ENCODE data around the gene ZNF516. TPM values are rescaled to one million over a fixed set of nuclear protein-coding genes. Genes with fewer than 3 reads are reported as not detected.
A peak's percentile ranks its signal among the peaks of the same experiment; 100 is the strongest.

Gene ZNF516
- total and polyA plus RNA-seq, 10 of the 15 experiments (the other 5 are each of a cell fraction or from before 2014, with no cell fraction given), result 2.0 to 32.0 (median 8.3) TPM

GRCh38 chr18:76498064-76498463 is 3.0 kb upstream of the ZNF516 start:
- SMC1A ChIA-PET (ENCODE audit: uncharacterized antibody, unreplicated experiment), result interaction anchor here (1.0 to 2.2 kb wide), 2 partner anchors 10 to 25 kb away, joined by 3 to 9 read pairs; no protein-coding TSS in a partner anchor
- H2AFZ ChIP-seq (ENCODE audit: control insufficient read depth, low read depth, low read length), result no peak overlapping the region
- H3K9me3 ChIP-seq (replicated peaks; ENCODE audit: control insufficient read depth, insufficient read depth, low read length), result no peaks in the 10 kb centered on the region
- WGBS (ENCODE audit: insufficient coverage, insufficient replicate concordance, low lambda C conversion rate, missing lambda C conversion rate), result 25% methylated on average over 6 of the region's 6 CpGs
- FAIRE-seq (no peak), ATAC-seq (no peak), DNase-seq (ENCODE audit: low read depth, low spot score) (no peak)
- BruUV-seq (replicated peaks), result no TSS peak
- RAD21 ChIA-PET (ENCODE audit: unreplicated experiment), result interaction anchor here (0.9 to 1.2 kb wide), 2 partner anchors 10 to 16 kb away, joined by 3 to 4 read pairs; no protein-coding TSS in a partner anchor
- CTCF ChIA-PET, result interaction anchor here (0.9 to 2.5 kb wide), 3 partner anchors 9 to 99 kb away, joined by 3 to 11 read pairs (median 5); no protein-coding TSS in a partner anchor
- H3K79me2 ChIP-seq (ENCODE audit: control insufficient read depth, insufficient read depth, low read length), result peaks cover 20% of the 10 kb centered on the region
- intact Hi-C loops (cut with micrococcal nuclease; ENCODE audit: unreplicated experiment), result loop anchor here (10.0 kb wide), 3 partner anchors 327 to 2003 kb away; partner anchors contain the start of genes CNDP2 and ZNF236
- H3K27me3 ChIP-seq (replicated peaks in 1 of 2; ENCODE audit: control insufficient read depth in 2 of 2, insufficient read depth in 2 of 2, low read length in 1 of 2), result no peaks in the 10 kb centered on the region
- no peaks in the 10 kb centered on the region for H3K36me3 ChIP-seq (ENCODE audit: control insufficient read depth in 2 of 2, insufficient read depth in 2 of 2, low read length in 1 of 2)
- peak overlapping the region; percentile 95; the same call in 1 of the 2 replicates for H3K27ac ChIP-seq (ENCODE audit: control insufficient read depth, insufficient read depth)
- H3K4me1 ChIP-seq (ENCODE audit: control insufficient read depth, insufficient read depth, low read length), result peaks cover 9% of the 10 kb centered on the region; the same call in 1 of the 2 replicates
- TF ChIP-seq ZNF384 (IDR thresholded peaks at IDR 0.05; ENCODE audit: borderline replicate concordance, low read depth, low read length), result peak; percentile 72
- TF ChIP-seq GATAD2B (conservative IDR thresholded peaks at IDR 0.05; ENCODE audit: low read depth), result no peak
- no peak overlapping the region for H3K9ac ChIP-seq (ENCODE audit: control insufficient read depth, insufficient read depth, low read length)
- in situ Hi-C loops (cut with MboI), result no loop called here
- H4K20me1 ChIP-seq (ENCODE audit: control insufficient read depth, insufficient read depth), result no peaks in the 10 kb centered on the region
- no peak overlapping the region for H3K4me3 ChIP-seq
- 0 out of 2 replicates have a peak overlapping the region, but pooled peaks have one; percentile 5 for H3K4me2 ChIP-seq (ENCODE audit: control insufficient read depth, insufficient read depth)
- POLR2A ChIA-PET, result interaction anchor here (0.6 kb wide), 1 partner anchor 33 kb away, joined by 3 read pairs; no protein-coding TSS in a partner anchor

- Histone ChIP-seq H3K4me2 (ENCODE audit: control insufficient read depth, insufficient read depth) (no peak overlapping the region), H3K36me3 (ENCODE audit: control insufficient read depth in 2 of 2, insufficient read depth in 2 of 2, low read length in 1 of 2) (no peaks in the 10 kb centered on the region), H4K20me1 (ENCODE audit: control insufficient read depth, insufficient read depth) (no peaks in the 10 kb centered on the region), H3K27me3 (replicated peaks in 1 of 2; ENCODE audit: control insufficient read depth in 2 of 2, insufficient read depth in 2 of 2, low read length in 1 of 2) (no peaks in the 10 kb centered on the region), H2AFZ (ENCODE audit: control insufficient read depth, low read depth, low read length) (no peak overlapping the region; the same call in 1 of the 2 replicates), H3K27ac (ENCODE audit: control insufficient read depth, insufficient read depth) (no peak overlapping the region), H3K79me2 (ENCODE audit: control insufficient read depth, insufficient read depth, low read length) (peaks cover 27% of the 10 kb centered on the region), H3K4me1 (ENCODE audit: control insufficient read depth, insufficient read depth, low read length) (peaks cover 9% of the 10 kb centered on the region; the same call in 1 of the 2 replicates), H3K9ac (ENCODE audit: control insufficient read depth, insufficient read depth, low read length) (no peak overlapping the region), H3K9me3 (replicated peaks; ENCODE audit: control insufficient read depth, insufficient read depth, low read length) (no peaks in the 10 kb centered on the region), H3K4me3 (no peak overlapping the region)
- 93% methylated on average over 6 of the region's 6 CpGs for WGBS (ENCODE audit: insufficient coverage, insufficient replicate concordance, low lambda C conversion rate, missing lambda C conversion rate)
- no peak for FAIRE-seq
- ChIA-PET RAD21 (ENCODE audit: unreplicated experiment) (interaction anchor here (1.2 kb wide), 1 partner anchor 9 kb away, joined by 4 read pairs; no protein-coding TSS in a partner anchor), SMC1A (ENCODE audit: uncharacterized antibody, unreplicated experiment) (interaction anchor here (1.1 to 2.2 kb wide), 2 partner anchors 9 to 39 kb away, joined by 5 to 9 read pairs; no protein-coding TSS in a partner anchor), POLR2A (no interaction called here), CTCF (interaction anchor here (0.7 to 2.5 kb wide), 3 partner anchors 94 to 98 kb away, joined by 3 to 11 read pairs (median 5); no protein-coding TSS in a partner anchor)
- intact Hi-C loops (cut with micrococcal nuclease; ENCODE audit: unreplicated experiment), result loop anchor here (10.0 kb wide), 3 partner anchors 328 to 2002 kb away; partner anchors contain the start of genes CNDP2 and ZNF236
- in situ Hi-C loops (cut with MboI), result no loop called here
- TF ChIP-seq ZBED1 (IDR thresholded peaks at IDR 0.05; ENCODE audit: borderline replicate concordance), result no peak
- no peak for TF ChIP-seq IKZF1 (conservative IDR thresholded peaks at IDR 0.05)
- TF ChIP-seq SKIL (IDR thresholded peaks at IDR 0.05; ENCODE audit: low read depth, poor library complexity, severe bottlenecking), result no peak
- no peak for TF ChIP-seq SP1 (IDR thresholded peaks at IDR 0.05; ENCODE audit: low read depth, low read length)
- no peak for TF ChIP-seq SREBF1 (IDR thresholded peaks at IDR 0.05; ENCODE audit: low read length)
- DNase-seq (ENCODE audit: low read depth, low spot score), result no peak
- no TSS peak for BruUV-seq (replicated peaks)
- ATAC-seq, result no peak
Measured at GRCh38 chr18:76497021-76497420, 2.0 kb upstream of the ZNF516 start.

Data from GM12878 (cell line).